ENCODE measurements around the gene SMIM41. TPM values are rescaled to one million over a fixed set of nuclear protein-coding genes. Genes with fewer than 3 reads are reported as not detected.

Gene SMIM41
- total RNA-seq, 2 experiments from 2014 or later, result not detected

DNA sequence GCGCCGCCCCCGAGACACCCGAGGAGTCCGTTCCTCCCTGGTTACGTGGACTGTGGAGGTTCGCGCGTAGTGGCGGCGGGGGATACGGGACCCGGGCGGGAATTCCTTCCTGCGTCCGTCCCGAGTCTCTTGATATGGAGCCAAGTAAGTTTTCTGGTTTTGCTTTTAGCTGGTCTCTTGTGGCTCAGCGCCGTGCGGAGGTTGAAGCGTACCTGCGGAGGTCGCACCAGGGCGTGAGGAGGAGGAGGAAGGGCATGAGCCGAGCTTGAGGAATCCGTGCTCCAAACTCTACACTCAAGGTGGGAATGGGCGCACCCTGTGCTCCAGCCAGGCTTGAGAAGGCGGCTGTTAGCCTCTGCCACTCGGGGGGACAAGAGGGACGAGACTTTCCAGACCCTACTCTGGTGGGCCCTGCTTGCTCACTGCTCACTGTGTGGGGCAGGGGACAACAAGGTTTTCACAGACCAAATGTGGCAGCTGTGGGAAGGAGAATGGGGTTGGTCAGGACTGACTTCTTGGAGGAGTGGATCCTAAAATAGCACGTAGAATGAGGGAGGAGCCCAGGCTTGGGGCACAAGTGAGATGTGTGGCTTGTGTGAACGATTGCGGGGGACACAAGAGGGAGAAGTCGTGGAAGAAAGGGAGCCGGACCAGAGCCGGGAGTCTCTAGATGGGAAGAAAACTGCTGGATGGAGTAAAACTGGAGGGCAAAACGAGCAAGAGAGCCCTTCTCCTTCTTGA lies 9.1 kb upstream of the SMIM41 start:
- Mint-ChIP-seq H3K27me3 (ENCODE audit: low read depth) (no peaks in the 10 kb centered on the region), H3K36me3 (ENCODE audit: low read depth) (peaks cover 17% of the 10 kb centered on the region), H3K27ac (peak overlapping the region; percentile 98), H3K4me3 (peak overlapping the region; percentile 93), H3K9me3 (no peaks in the 10 kb centered on the region), H3K4me1 (ENCODE audit: low read depth) (peaks cover 46% of the 10 kb centered on the region)
- intact Hi-C loops (cut with micrococcal nuclease), result no loop called here
- DNase-seq, result no peak
- CTCF ChIA-PET, result interaction anchor here (0.6 to 12.3 kb wide), 11 partner anchors 11 to 258 kb away, joined by 3 to 315 read pairs (median 4); partner anchors contain the start of genes NR4A1 and SMIM41

- peaks cover 46% of the 10 kb centered on the region for H3K4me1 Mint-ChIP-seq (ENCODE audit: low read depth)
- intact Hi-C loops (cut with micrococcal nuclease), result no loop called here
- no peaks in the 10 kb centered on the region for H3K9me3 Mint-ChIP-seq
- CTCF ChIA-PET, result interaction anchor here (1.2 to 12.3 kb wide), 4 partner anchors 11 to 70 kb away, joined by 3 to 315 read pairs (median 6); no protein-coding TSS in a partner anchor
- no peak overlapping the region for H3K4me3 Mint-ChIP-seq
- H3K36me3 Mint-ChIP-seq (ENCODE audit: low read depth), result peaks cover 25% of the 10 kb centered on the region
- H3K27ac Mint-ChIP-seq, result no peak overlapping the region
- no peak for DNase-seq
- no peaks in the 10 kb centered on the region for H3K27me3 Mint-ChIP-seq (ENCODE audit: low read depth)
Measured at GRCh38 chr12:52073531-52074381, 5.7 kb upstream of the SMIM41 start.

DNA sequence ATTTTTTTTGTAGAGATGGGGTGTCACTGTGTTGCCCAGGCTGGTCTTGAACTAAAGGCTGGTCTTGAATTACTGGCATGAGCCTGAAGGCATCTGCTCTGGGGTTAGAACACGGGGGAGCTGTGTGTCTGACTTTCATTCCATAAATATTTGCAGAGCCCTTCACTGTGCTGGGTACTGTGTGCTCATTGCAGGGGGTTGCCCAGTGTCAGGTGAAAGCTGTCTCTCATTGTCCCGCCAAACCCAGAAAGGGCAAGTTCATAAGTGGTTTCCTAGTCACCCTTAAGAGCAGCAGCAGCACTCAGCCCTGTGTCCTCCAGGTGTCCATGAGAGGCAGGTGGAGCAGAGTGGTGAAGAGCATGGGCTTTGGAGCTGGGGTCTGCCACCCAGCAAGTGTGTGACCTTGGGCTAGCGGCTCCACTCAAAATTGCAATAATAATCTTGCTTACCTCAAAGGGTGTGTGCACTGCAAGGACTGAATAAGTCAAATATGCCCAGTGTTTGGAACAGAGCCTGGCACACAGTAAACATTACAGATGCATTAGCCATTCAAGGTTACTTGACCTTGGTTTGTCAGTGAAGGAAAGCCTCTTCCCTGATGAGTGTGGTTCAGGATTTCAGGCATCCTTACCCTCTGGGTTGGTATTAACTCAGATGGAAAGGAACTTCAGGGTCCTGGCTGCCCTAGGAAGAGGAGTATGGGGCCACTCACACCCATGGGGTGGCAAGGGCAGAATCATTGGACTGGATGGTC lies 4.4 kb upstream of the SMIM41 start:
- peaks cover 28% of the 10 kb centered on the region for H3K36me3 Mint-ChIP-seq (ENCODE audit: low read depth)
- H3K27me3 Mint-ChIP-seq (ENCODE audit: low read depth), result no peaks in the 10 kb centered on the region
- intact Hi-C loops (cut with micrococcal nuclease), result no loop called here
- no peak overlapping the region for H3K27ac Mint-ChIP-seq
- H3K4me1 Mint-ChIP-seq (ENCODE audit: low read depth), result peaks cover 39% of the 10 kb centered on the region
- CTCF ChIA-PET, result interaction anchor here (0.6 to 12.3 kb wide), 2 partner anchors 48 to 55 kb away, joined by 4 to 315 read pairs; no protein-coding TSS in a partner anchor
- H3K9me3 Mint-ChIP-seq, result no peaks in the 10 kb centered on the region
- no peak for DNase-seq
- no peak overlapping the region for H3K4me3 Mint-ChIP-seq

DNA sequence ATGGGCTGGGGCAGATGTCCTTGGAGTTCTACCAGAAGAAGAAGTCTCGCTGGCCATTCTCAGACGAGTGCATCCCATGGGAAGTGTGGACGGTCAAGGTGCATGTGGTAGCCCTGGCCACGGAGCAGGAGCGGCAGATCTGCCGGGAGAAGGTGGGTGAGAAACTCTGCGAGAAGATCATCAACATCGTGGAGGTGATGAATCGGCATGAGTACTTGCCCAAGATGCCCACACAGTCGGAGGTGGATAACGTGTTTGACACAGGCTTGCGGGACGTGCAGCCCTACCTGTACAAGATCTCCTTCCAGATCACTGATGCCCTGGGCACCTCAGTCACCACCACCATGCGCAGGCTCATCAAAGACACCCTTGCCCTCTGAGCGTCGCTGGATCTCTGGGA lies 2.7 kb upstream of the SMIM41 start:
- CTCF ChIA-PET, result no interaction called here

GRCh38 chr12:52078276-52078675 lies 1.2 kb upstream of the SMIM41 start:
- H3K4me3 Mint-ChIP-seq, result no peak overlapping the region
- no peaks in the 10 kb centered on the region for H3K9me3 Mint-ChIP-seq
- no peak overlapping the region for H3K27ac Mint-ChIP-seq
- intact Hi-C loops (cut with micrococcal nuclease), result no loop called here
- CTCF ChIA-PET, result interaction anchor here (0.8 to 14.9 kb wide), 2 partner anchors 24 to 54 kb away, joined by 3 to 306 read pairs; no protein-coding TSS in a partner anchor
- peaks cover 26% of the 10 kb centered on the region for H3K36me3 Mint-ChIP-seq (ENCODE audit: low read depth)
- H3K27me3 Mint-ChIP-seq (ENCODE audit: low read depth), result no peaks in the 10 kb centered on the region
- no peak for DNase-seq
- peaks cover 21% of the 10 kb centered on the region for H3K4me1 Mint-ChIP-seq (ENCODE audit: low read depth)

More for the DNA sequence above, 2.7 kb upstream of the SMIM41 start:
- no peak for DNase-seq
- H3K27ac Mint-ChIP-seq, result no peak overlapping the region
- intact Hi-C loops (cut with micrococcal nuclease), result no loop called here
- no peaks in the 10 kb centered on the region for H3K27me3 Mint-ChIP-seq (ENCODE audit: low read depth)
- H3K4me1 Mint-ChIP-seq (ENCODE audit: low read depth), result peaks cover 27% of the 10 kb centered on the region
- H3K36me3 Mint-ChIP-seq (ENCODE audit: low read depth), result peaks cover 28% of the 10 kb centered on the region
- no peaks in the 10 kb centered on the region for H3K9me3 Mint-ChIP-seq
- no peak overlapping the region for H3K4me3 Mint-ChIP-seq

GRCh38 chr12:52080403-52081251 lies 1.1 kb downstream of the SMIM41 start:
- Mint-ChIP-seq H3K4me1 (ENCODE audit: low read depth) (peaks cover 10% of the 10 kb centered on the region), H3K27ac (no peak overlapping the region), H3K4me3 (no peak overlapping the region), H3K9me3 (no peaks in the 10 kb centered on the region), H3K27me3 (ENCODE audit: low read depth) (no peaks in the 10 kb centered on the region), H3K36me3 (ENCODE audit: low read depth) (peaks cover 10% of the 10 kb centered on the region)
- no peak for DNase-seq
- intact Hi-C loops (cut with micrococcal nuclease), result no loop called here
- CTCF ChIA-PET, result interaction anchor here (0.8 to 14.9 kb wide), 5 partner anchors 11 to 57 kb away, joined by 3 to 306 read pairs (median 32); partner anchors contain the start of gene ATG101

DNA sequence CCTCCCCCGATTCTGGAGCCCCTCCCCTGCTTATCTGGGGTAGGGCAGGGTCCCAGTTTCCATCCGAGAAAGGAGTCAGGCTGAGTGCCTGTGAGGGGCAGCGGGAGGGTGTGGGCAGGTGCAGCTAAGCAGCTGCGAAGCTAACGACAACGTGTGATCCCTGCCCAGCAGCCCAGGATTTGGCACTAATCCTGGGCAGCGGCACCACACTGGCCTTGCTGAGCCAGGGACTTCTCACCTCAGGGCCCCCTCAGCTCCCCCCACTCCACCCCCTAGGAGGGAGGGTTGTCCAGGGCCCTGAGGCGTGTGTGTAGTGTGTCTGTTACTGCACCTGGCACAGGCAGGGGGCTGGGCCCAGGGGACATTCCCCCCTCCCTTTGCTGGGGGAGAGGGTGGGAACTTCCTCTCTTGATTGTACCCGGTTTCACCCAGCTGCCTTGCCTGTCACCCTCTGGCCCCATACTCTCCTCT lies 1.8 kb downstream of the SMIM41 start:
- Mint-ChIP-seq H3K4me1 (ENCODE audit: low read depth) (peaks cover 10% of the 10 kb centered on the region), H3K9me3 (no peaks in the 10 kb centered on the region), H3K27me3 (ENCODE audit: low read depth) (no peaks in the 10 kb centered on the region), H3K4me3 (no peak overlapping the region), H3K27ac (no peak overlapping the region), H3K36me3 (ENCODE audit: low read depth) (peaks cover 10% of the 10 kb centered on the region)
- CTCF ChIA-PET, result interaction anchor here (0.8 to 14.9 kb wide), 5 partner anchors 12 to 57 kb away, joined by 3 to 306 read pairs (median 32); partner anchors contain the start of gene ATG101
- no peak for DNase-seq
- intact Hi-C loops (cut with micrococcal nuclease), result no loop called here

GRCh38 chr12:52082026-52082668 lies 2.6 kb downstream of the SMIM41 start:
- H3K9me3 Mint-ChIP-seq, result no peaks in the 10 kb centered on the region

GRCh38 chr12:52082669-52082987 lies 3.1 kb downstream of the SMIM41 start:
- no peak overlapping the region for H3K4me3 Mint-ChIP-seq
- intact Hi-C loops (cut with micrococcal nuclease), result loop anchor here (2.0 kb wide), 2 partner anchors 14 to 34 kb away; partner anchors contain the start of gene ATG101
- DNase-seq, result no peak
- H3K27me3 Mint-ChIP-seq (ENCODE audit: low read depth), result no peaks in the 10 kb centered on the region
- H3K36me3 Mint-ChIP-seq (ENCODE audit: low read depth), result peaks cover 6% of the 10 kb centered on the region
- H3K9me3 Mint-ChIP-seq, result no peaks in the 10 kb centered on the region
- no peak overlapping the region for H3K27ac Mint-ChIP-seq
- CTCF ChIA-PET, result interaction anchor here (0.6 to 14.9 kb wide), 15 partner anchors 8 to 414 kb away, joined by 3 to 306 read pairs (median 4); partner anchors contain the start of gene ATG101
- H3K4me1 Mint-ChIP-seq (ENCODE audit: low read depth), result peaks cover 10% of the 10 kb centered on the region

More at GRCh38 chr12:52082026-52082668, 2.6 kb downstream of the SMIM41 start:
- no peak for DNase-seq
- Mint-ChIP-seq H3K27ac (no peak overlapping the region), H3K4me3 (no peak overlapping the region), H3K36me3 (ENCODE audit: low read depth) (peaks cover 7% of the 10 kb centered on the region), H3K4me1 (ENCODE audit: low read depth) (peaks cover 10% of the 10 kb centered on the region), H3K27me3 (ENCODE audit: low read depth) (no peaks in the 10 kb centered on the region)
- CTCF ChIA-PET, result interaction anchor here (0.6 to 14.9 kb wide), 15 partner anchors 9 to 193 kb away, joined by 3 to 306 read pairs (median 4); partner anchors contain the start of gene ATG101
- intact Hi-C loops (cut with micrococcal nuclease), result loop anchor here (2.0 kb wide), 2 partner anchors 13 to 35 kb away; partner anchors contain the start of gene ATG101

DNA sequence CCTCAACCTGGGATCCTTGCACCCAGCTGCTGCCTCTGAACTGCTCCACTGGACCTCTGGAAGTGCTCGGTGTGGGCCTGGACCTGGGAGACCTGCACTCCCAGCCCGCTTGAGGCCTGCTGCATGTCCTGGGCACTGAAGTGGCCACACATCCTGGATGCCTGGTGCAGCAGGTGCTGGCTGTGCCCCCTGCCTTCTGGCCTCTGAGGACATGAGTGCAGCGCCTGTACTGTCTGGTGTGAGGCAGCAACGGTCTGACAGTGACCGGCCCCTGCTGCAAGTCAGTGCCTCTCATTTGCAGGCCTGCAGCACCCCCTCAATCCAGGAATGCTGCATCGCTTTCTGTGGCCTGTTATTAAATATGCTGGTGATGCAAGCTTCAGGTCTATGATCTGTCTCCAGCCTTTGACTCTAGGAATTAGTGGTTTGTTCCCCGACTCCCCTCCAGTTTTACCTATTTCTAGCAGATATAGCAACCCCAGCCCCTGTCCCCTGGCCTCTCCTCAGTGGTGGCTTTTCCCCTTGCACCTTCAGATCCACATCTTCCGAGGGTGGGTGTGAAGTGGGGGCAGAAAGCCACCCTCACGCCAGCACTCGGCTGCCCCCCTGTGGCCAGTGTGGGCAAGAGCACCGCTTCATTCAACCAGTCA lies 3.6 kb downstream of the SMIM41 start:
- peaks cover 3% of the 10 kb centered on the region for H3K36me3 Mint-ChIP-seq (ENCODE audit: low read depth)
- H3K27ac Mint-ChIP-seq, result no peak overlapping the region
- H3K4me1 Mint-ChIP-seq (ENCODE audit: low read depth), result peaks cover 10% of the 10 kb centered on the region
- CTCF ChIA-PET, result interaction anchor here (0.6 to 14.9 kb wide), 15 partner anchors 8 to 415 kb away, joined by 3 to 306 read pairs (median 4); partner anchors contain the start of gene ATG101
- intact Hi-C loops (cut with micrococcal nuclease), result loop anchor here (1.0 to 2.0 kb wide), 4 partner anchors 14 to 90 kb away; partner anchors contain the start of gene ATG101
- no peaks in the 10 kb centered on the region for H3K9me3 Mint-ChIP-seq
- peaks cover 4% of the 10 kb centered on the region for H3K27me3 Mint-ChIP-seq (ENCODE audit: low read depth)
- H3K4me3 Mint-ChIP-seq, result no peak overlapping the region
- peak; percentile 69 for DNase-seq

All from activated naive CD4-positive, alpha-beta T cell treated with anti-CD3 and anti-CD28 coated beads for 36 hours (primary cell).